ENCODE measurements around the gene ELOVL6.

- TF ChIP-seq MAX (IDR thresholded peaks at IDR 0.05; ENCODE audit: low read depth, low read length) (no peak), CTCF (IDR thresholded peaks at IDR 0.05; ENCODE audit: low read depth, low read length) (no peak), POLR2A (IDR thresholded peaks at IDR 0.05; ENCODE audit: extremely low read depth, insufficient read length) (no peak), MYC (IDR thresholded peaks at IDR 0.05; ENCODE audit: low read depth, low read length) (no peak)
These were observed 93.8 kb downstream of the ELOVL6 start for GRCh38 chr4:110104661-110105060.

All from NB4 (cell line).